Neutrophil (primary cell): ENCODE measurements around the gene HDAC7.

Experiments
- H3K27ac ChIP-seq: fragments of 200-600 bp; sonication (generic); 2 replicates; pipeline ENCODE4 v1.5.1; 2016; ENCODE audit warnings: mild to moderate bottlenecking, moderate library complexity
- H3K27me3 ChIP-seq: fragments of 200-600 bp; sonication (generic); 2 replicates; pipeline ENCODE4 v1.6.0; 2016; ENCODE audit warnings: mild to moderate bottlenecking
- H3K36me3 ChIP-seq: fragments of 200-600 bp; sonication (generic); 2 replicates; pipeline ENCODE4 v1.5.1; 2017
- H3K4me1 ChIP-seq, 2 experiments: fragments of 200-600 bp in 1 of 2; sonication (generic) in 1 of 2; 1 replicate in 1 of 2; 2 replicates in 1 of 2; pipeline versions ENCODE4 v1.5.1 to v1.6.1; 2013 to 2016; ENCODE audit warnings: low read depth in 1 of 2, low read length in 1 of 2, mild to moderate bottlenecking in 1 of 2, moderate library complexity in 1 of 2; ENCODE audit not compliant: control insufficient read depth in 1 of 2, insufficient read depth in 1 of 2
- H3K4me3 ChIP-seq, 2 experiments: fragments of 200-600 bp in 1 of 2; sonication (generic) in 1 of 2; 1 replicate in 1 of 2; 2 replicates in 1 of 2; pipeline ENCODE4 v1.5.1; 2013 to 2016; ENCODE audit warnings: low read depth in 1 of 2, low read length in 1 of 2, mild to moderate bottlenecking in 1 of 2, moderate library complexity in 1 of 2
- H3K9me3 ChIP-seq: fragments of 200-600 bp; sonication (generic); 2 replicates; pipeline ENCODE4 v1.5.1; 2016
- CTCF ChIP-seq: fragments of 200-600 bp; sonication (generic); IDR thresholded peaks from 2 replicates; pipeline ENCODE4 v1.5.1; 2016; ENCODE audit warnings: antibody characterized with exemption

Gene HDAC7

GRCh38 chr12:47783821-47784819, 35.6 kb downstream of the HDAC7 start:
- Histone ChIP-seq H3K27me3 (no peaks in the 10 kb centered on the region), H3K9me3 (no peaks in the 10 kb centered on the region), H3K27ac (no peak overlapping the region), H3K36me3 (peaks cover 84% of the 10 kb centered on the region), H3K4me3 (no peak overlapping the region), H3K4me1 (peaks cover 0 to 5% of the 10 kb centered on the region in 2 experiments)
- no peak for TF ChIP-seq CTCF

- Histone ChIP-seq H3K9me3 (no peaks in the 10 kb centered on the region), H3K27ac (no peak overlapping the region), H3K4me1 (peaks cover 2 to 9% of the 10 kb centered on the region in 2 experiments)
Measured at GRCh38 chr12:47783024-47783755, 36.5 kb downstream of the HDAC7 start.

GRCh38 chr12:47782372-47782770, 37.3 kb downstream of the HDAC7 start:
- no peaks in the 10 kb centered on the region for H3K9me3 ChIP-seq
- H3K27ac ChIP-seq, result peak overlapping the region; percentile 19
- no peak overlapping the region for H3K4me3 ChIP-seq
- no peak for TF ChIP-seq CTCF
- H3K36me3 ChIP-seq, result peaks cover 67% of the 10 kb centered on the region
- H3K4me1 ChIP-seq, result peaks cover 10 to 17% of the 10 kb centered on the region in 2 experiments
- no peaks in the 10 kb centered on the region for H3K27me3 ChIP-seq

More at GRCh38 chr12:47783024-47783755, 36.5 kb downstream of the HDAC7 start:
- TF ChIP-seq CTCF, result no peak
- peaks cover 75% of the 10 kb centered on the region for H3K36me3 ChIP-seq
- no peaks in the 10 kb centered on the region for H3K27me3 ChIP-seq
- no peak overlapping the region for H3K4me3 ChIP-seq

GRCh38 chr12:47781479-47782371, 38.0 kb downstream of the HDAC7 start:
- Histone ChIP-seq H3K27ac (peak overlapping the region; percentile 19), H3K4me3 (no peak overlapping the region), H3K36me3 (peaks cover 60% of the 10 kb centered on the region), H3K27me3 (no peaks in the 10 kb centered on the region), H3K9me3 (no peaks in the 10 kb centered on the region), H3K4me1 (peaks cover 17 to 24% of the 10 kb centered on the region in 2 experiments)
- no peak for TF ChIP-seq CTCF
